CD4-positive, alpha-beta T cell treated with Interleukin-6 for 4 hours (primary cell): ENCODE measurements around the gene RFC2.

Source experiments
- DNase-seq: peaks from one replicate; pipeline ENCODE4 v3.0.0-alpha.2; 2020; ENCODE audit warnings: mixed read lengths

RFC2 gene

DNA sequence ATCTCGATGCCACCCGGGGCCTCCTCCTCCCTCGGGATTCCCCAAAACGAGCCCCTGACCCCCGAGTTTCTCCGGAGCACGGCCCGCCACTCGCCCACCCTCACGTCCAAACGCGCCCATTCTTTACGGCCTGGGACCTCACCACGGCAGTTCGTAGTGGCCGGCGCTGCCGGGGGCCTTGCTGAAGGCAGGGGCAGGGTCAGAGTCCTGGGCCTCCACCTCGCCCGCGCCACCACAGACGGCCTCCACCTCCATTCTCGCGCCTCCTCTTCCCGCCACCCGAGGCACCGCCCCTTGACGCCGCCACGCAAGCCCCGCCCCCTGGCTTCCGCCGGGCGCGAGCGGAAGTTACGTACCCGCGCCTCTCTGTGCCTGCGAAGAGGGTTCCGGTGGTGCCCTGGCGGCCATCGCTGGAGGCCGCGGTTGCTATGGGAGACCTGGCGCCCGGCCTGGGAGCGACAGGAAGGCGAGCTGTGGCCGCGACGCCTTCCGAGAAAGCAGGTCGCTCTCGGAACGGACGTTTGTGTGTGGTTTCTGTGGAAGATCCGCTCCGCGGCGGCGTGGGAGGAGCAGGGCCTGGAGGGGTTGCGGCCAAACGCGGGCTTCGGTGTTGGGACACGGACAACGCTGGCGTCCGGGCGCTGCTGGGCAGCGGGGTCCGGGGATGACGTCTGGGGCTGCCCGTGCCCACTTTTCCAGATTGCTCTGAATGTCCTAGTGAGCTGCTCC, at the start of gene RFC2:
TSS of gene RFC2 (minus strand) at position 271 of the 729 bp plus-strand sequence. CDS start at position 255, 16 bp downstream.
- DNase-seq, result peak; percentile 94

GRCh38 chr7:74302745-74303221, 48.6 kb upstream of the RFC2 start:
- no peak for DNase-seq

DNA sequence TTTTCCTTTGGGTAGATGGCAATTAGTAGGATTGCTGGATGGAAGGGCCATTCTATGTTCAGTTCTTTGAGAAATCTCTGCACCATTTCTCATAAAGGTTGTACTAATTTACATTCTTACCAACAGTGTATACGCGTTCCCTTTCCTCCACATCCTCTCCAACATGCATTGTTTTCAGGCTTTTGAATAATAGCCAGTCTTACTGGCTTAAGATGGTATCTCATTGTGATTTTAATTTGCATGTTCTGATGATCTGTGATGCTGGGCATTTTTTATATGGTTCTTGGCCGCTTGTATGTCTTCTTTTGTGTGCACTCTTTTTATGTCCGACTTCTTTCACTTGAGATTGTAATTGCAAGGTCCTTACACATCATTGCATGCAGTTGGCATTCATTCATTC, 46.7 kb upstream of the RFC2 start:
- no peak for DNase-seq

DNA sequence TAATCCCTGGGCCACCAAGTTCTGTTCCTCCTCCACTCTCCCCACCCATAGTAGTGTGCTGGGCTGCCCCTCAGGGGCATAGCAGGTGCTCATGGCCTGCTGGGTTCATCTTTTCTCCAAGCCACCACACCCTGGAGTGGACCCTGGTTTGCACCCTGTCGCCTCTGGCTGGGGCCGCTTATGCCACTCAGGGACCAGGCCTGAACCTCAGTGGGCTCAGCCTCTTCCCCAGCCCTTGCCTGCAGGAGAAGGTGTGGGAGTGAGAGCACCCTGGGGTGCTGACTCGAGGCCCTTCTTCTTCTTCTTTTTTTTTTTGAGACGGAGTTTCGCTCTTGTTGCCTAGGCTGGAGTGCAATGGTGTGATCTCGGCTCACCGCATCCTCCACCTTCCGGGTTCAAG, 45.2 kb upstream of the RFC2 start:
- no peak for DNase-seq

DNA sequence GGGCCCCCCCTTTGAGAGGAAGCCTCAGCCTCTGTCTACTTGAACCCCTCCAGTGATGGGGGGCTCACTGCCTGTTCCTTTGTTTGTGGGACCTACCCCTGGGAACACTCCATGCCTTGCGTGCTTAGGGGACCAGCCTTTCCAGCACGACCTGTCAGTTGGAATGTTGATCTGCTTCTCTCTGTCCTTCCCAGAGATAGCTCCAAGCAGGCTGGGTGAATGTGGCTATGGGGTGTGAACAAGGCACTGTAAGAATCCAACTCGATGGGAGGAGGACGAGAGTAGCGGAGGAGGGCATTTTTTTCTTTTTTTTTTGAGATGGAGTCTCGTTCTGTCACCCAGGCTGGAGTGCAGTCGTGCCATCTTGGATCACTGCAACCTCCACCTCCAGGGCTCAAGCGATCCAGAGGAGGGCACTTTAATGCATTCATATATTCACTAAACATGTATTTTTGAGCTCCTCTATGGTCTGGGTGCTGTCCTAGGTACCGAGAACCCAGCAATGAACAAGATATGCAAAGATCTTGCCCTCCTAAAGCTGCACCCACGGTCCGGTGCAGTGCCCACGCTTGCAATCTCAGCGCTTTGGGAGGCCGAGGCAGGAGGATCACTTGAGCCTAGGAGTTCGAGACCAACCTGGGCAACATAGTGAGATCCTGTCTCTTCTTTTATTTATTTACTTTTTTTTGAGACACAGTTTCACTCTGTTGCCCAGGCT, 43.5 kb upstream of the RFC2 start:
- no peak for DNase-seq

- DNase-seq, result no peak
These were observed 40.2 kb upstream of the RFC2 start for GRCh38 chr7:74294191-74294998.

GRCh38 chr7:74293577-74293908, 39.3 kb upstream of the RFC2 start:
- no peak for DNase-seq

GRCh38 chr7:74292757-74293576, 38.8 kb upstream of the RFC2 start:
- DNase-seq, result no peak

DNA sequence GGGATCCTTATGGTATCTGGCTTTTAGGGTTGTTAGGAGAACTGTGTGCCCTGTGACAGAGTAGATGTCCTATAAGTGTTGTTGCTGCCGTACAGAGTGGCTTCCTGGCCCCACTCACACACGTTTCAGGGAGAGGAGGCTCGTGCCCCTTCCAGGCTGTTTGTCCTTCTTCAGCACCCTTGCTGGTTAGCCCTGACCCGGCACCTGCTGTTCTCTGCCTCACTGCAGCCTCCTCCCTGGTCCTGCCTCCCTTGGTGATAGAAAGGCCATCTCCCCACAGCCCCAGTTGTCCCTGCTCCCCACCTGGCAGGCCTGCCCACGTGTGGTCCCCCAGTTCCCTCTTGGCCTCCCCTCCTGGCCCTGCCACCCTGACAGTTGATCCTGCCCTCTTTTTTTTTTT, 37.3 kb upstream of the RFC2 start:
- DNase-seq, result no peak

- no peak for DNase-seq
These were observed 36.8 kb upstream of the RFC2 start for GRCh38 chr7:74290981-74291441.

GRCh38 chr7:74290553-74290950, 36.4 kb upstream of the RFC2 start:
- no peak for DNase-seq

DNA sequence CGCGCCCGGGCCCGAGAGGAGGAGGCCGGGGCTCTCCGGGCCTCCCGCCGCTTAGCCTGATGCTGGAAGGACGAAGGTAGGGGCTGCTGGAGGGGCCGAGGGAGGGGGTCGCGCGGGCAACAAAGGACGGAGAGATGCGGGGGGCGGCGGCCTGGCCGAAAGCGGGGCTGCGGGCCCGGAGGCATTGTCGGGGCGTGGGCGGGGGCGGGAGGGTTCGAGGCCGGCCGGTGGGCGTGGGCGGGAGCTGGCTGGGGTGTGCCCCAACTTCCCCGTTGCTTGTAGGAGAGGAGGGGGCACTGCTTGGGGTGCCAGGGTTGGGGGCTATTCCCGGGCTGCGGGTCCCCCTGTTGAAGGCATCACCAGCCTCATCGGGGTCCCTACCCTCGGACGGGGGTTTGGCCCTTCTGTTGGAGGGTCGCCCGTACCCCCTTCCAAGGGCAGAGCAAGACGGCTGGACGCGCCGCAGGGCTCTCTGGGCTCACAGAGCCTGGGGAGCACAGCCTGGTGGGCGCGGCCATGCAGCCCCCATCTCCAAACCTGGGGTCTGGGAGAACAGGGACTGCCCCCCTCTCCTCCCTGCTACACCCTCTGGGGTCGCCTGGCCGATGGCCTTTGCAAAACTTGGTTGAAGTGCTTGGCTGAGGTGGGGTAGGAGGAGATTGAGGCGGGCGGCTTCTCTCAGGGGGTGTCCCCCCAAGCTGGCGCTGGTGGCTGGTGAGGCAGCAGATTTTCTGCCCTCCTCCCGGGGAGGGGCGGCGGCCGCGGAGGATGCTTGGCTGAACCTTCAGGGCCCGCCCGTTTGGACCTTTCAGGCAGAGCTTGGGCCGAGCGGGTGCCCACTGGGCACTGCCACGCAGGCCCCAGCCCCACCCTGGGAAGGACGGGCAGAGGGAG, 35.7 kb upstream of the RFC2 start:
- peak; percentile 45 for DNase-seq

- DNase-seq, result peak; percentile 87
These were observed 34.9 kb upstream of the RFC2 start, which contains the start of gene CLIP2 for GRCh38 chr7:74289018-74289658. TSS of gene CLIP2 (plus strand) at chr7:74289407. CDS start at chr7:74317547, 28,140 bp downstream.

GRCh38 chr7:74288034-74288881, 34.1 kb upstream of the RFC2 start:
- no peak for DNase-seq

GRCh38 chr7:74287303-74288033, 33.3 kb upstream of the RFC2 start:
- no peak for DNase-seq

DNA sequence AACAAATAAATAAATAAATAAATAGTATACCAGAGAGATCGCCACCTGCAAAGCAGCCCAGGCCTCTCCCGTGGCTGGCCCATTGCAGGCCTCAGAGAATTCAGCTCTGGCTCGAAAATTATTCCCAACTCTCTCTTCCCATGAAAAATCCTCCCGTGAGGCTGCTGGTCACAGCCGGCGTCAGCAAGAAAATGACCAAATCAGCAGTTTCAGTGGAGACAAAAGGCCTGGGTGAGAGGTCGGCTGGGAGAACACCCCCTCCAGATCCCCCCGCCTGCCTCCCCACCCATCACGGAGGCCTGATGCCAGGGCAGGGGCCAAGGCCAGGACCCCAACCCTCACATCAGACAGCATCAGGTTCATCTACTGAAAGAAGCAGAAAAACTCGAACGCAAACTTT, 31.9 kb upstream of the RFC2 start:
- DNase-seq, result no peak

GRCh38 chr7:74284781-74285259, 30.6 kb upstream of the RFC2 start:
- DNase-seq, result no peak

DNA sequence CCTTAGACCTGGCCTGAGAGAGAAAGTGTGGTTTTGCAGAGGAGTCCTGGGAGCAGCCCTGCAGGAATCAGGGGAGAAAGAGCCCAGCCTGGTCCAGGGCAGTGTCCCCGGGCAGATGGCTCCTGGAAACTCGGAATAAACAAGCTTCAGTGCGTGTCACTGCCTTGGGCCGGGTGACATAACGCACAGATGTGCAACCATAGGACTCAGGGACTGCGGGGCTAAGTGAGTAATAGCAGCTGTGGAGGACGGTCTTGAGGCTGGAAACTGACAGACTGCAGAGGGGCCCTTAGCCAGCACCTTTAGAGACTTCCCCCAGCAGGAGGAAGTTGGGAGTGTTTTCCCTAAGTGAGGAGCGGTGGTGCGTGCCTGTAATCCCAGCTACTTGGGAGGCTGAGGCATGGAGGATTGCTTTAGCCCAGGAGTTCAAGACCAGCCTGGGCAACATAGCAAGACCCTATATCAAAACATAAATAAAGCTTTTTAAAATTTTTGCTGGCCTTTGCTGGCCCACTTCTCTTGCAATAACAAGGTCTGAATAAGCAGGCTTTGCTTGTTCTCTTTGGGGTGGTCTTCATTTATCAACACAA, 29.8 kb upstream of the RFC2 start:
- no peak for DNase-seq
